GM21528 (cell line): ENCODE measurements around the gene PPIF.

Experiments used
- ATAC-seq: cut with Tn5 transposase; IDR thresholded peaks from one replicate; pipeline ENCODE4 v1.9.1; 2021; ENCODE audit warnings: mild to moderate bottlenecking, moderate library complexity; ENCODE audit not compliant: unreplicated experiment, low FRiP score

The PPIF gene

DNA sequence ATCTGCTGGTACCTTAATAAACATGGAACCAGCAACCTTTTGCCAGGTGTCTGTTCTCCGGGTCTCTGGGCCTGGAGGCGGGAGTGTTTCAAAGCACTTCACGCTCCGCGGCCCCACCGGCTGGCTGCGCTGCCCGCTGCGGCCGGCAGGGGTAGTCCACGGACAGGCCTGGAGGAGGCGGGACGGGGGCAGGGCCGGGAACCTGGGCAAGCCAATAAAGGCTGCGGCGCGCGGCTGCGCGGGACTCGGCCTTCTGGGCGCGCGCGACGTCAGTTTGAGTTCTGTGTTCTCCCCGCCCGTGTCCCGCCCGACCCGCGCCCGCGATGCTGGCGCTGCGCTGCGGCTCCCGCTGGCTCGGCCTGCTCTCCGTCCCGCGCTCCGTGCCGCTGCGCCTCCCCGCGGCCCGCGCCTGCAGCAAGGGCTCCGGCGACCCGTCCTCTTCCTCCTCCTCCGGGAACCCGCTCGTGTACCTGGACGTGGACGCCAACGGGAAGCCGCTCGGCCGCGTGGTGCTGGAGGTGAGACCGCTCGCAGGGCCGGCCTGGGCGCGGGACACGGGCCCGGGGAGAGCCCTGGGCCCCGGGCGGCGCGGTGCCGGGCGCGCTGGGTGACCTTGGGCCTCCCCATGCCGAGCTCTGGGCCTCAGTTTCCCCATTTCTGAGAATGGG is at the start of gene PPIF:
PPIF (plus strand) TSS at position 244 of the 668 bp plus-strand sequence; CDS start at position 324, 80 bp downstream.
- peak; percentile 79 for ATAC-seq

DNA sequence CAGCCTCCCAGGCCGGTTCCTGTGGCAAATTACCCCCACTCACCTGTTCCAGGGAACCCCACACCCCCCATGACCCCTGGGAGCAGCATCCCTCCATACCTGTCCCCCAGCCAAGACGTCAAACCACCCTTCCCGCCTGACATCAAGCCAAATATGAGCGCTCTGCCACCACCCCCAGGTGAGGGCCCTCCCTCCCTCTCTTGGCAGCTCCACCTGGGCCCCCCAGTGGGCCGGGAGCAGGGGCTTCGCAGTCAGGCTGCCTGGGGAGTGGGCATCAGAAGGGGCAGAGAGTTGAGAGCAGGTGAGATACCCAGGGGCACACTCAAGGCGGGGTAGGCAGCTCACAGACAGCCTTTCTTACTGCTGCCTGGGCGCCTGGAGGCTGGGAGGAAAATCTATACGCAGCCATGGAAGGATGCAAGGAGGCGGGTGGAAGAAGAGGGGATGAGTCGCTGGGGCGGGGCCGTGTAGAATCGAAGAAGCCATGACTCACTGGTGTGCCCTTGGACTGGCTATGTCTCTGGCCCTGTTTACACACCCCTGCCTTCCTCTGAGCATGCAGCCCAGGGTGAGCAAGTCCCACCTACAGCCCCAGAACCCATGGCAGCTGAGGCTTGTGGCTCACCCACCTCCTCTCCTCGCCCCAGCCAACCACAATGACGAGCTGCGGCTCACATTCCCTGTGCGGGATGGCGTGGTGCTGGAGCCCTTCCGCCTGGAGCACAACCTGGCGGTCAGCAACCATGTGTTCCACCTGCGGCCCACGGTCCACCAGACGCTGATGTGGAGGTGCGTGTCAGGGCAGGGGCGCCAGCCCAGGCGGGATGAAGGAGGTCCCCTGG is 48.6 kb upstream of the PPIF start:
- no peak for ATAC-seq

DNA sequence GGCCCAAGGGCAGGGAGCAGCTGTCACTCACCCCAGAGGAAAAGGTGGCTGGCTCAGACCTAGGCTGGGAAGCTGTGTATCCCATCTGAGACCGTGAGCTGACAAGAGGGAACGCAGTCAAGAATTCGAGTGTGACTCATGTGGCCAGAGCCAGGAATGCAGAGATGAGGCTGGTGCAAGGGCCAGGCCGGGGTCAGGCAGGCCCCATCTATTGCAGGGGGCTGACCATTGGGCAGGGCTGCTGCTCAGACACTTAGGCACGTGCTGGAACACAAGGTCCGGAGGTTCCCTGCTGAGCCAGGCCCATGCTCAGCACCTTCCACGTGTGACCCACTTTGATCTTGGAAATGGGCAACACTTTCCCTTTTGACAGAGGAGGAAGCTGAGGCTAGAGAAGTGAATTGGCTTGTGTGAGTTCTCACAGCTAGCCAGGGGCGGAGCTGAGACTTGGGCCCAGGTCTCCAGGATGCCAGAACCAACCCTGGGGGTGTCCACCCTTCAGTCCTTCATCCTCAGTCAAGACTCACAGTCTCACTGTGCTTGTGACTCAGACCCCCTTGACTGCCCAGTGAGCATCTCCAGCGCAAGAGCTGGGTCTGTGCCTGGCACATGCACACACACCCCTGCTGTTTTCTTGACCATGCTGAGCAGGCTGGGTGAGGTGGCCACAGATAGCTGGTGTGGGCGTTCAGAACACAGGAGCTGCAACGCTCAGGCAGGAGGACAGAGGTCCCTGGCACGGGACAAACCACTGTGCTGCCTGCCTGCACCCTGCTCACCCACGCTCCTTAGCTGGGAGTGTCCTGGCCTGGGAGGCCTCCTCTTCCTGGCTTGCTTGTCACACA is 47.6 kb upstream of the PPIF start:
- no peak for ATAC-seq

DNA sequence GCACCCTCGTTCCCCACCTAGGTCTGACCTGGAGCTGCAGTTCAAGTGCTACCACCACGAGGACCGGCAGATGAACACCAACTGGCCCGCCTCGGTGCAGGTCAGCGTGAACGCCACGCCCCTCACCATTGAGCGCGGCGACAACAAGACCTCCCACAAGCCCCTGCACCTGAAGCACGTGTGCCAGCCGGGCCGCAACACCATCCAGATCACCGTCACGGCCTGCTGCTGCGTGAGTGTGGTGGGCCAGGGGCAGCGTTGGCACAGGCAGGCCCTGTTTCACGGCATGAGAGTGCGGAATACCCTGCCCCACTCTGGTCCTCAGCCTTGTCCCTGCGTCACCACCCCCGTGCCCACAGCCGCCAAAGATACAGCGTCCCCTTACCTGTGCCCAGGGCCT is 46.6 kb upstream of the PPIF start:
- ATAC-seq = no peak

DNA sequence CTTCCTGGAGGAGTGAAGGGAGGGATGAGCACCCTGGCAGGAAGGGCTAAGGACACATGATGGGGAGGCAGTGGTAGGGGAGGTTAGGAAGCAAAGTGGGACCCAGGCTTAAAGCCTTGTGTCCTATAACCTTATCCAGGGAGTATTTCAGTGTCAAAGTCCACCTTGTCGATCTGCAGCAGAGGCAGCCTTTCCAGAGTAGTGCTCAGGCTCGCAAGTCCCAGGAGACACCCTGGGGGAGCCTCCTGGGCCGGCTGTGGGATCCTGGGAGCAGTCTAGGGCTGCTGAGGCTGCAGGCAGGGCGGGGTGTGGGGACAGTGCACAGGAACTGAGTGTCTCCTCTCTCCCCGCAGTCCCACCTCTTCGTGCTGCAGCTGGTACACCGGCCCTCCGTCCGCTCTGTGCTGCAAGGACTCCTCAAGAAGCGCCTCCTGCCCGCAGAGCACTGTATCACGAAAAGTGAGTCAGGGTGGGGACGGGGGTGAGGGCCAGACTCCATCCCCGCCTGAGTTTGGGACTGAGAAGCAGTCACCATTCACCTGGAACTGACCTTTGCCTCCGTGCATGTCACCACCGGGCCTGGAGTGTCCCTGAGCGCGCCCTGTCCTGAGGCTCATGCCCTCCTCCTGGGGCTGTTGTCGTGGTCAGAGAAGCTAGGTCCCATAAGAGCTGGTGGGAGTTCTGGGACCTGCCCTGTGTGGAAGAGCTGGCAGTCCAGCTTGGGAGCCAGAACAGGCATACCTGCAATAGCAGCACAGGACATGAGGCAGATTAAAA is 45.3 kb upstream of the PPIF start:
- no peak for ATAC-seq

DNA sequence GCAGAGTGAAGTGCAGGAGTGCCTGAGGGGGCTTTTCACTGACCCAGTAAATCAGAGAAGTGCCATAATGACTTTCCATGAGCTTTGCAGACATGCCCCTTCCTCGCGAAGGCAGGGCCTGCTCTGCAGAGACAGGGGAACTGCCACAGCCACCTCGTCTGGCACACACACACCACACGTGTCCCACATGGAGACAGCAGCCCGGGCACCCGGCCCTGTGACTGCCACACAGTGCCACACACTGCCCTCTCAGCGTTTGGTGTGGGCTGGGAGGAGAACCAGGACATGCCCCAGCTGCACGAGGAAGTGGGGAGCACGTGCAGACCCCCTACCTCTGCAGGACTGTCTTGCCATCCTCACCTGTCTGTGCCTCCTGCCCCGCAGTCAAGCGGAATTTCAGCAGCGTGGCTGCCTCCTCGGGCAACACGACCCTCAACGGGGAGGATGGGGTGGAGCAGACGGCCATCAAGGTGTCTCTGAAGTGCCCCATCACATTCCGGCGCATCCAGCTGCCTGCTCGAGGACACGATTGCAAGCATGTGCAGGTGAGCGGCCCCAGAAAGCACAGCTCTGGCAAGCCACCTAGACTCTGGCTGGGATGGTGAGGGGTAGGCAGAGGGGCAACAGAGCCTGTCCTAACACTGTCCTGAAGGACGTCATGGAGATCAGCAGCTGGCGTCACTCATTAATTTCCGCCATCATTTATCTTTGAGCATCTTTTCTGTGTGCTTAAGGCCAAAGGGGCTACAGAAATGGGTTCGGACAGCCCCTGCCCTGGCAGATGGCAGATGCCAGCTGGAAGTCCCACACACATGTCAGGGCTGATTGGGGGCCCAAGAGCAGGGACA is 43.4 kb upstream of the PPIF start:
- ATAC-seq = no peak

DNA sequence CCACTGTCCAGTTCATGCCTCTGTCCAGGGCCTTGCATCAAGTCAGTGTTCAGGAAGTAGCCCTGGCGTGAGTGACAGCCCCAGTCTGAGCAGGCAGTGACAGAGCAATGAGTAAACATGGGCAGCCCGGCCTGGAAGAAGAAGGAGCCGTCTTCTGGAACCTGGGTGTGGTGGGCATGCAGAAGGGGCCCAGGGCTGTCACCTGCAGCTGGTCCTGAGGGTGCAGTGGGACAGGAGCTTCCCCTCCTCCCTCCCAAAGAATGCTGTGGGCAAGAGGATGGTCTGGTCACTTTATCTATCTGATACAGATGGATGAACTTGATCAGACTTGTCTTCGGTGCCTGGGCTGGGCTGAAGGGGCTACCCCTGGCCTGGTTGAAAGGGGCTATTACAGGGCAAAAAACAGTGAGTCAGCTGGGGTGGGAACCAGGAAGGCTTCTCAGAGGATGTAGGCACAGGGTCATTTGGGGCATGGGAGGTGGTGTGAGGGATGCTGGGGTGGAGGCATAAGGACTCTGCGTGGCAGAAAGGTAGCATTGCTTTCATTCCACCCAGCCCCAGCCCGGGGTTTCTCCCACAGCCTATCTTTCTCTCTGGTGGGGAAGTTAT is 42.7 kb upstream of the PPIF start:
- no peak for ATAC-seq

DNA sequence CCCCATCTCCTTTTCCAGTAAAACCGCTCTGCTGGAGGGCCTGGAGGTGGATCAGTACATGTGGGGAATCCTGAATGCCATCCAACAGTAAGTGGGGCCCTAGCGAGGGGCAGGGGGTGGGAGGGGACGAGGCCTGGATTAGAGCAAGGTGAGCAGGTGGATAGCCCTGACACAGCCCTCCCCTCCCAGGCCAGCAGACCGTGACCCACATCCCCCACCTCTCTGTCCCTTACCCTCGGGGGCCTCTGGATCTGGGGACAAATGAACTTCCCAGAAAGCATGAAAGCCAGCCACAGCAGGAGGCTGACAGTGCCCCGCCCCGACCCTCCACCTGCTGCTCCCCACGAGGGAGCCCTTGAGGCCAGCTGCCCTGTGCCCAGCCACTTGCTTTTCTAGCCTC is 41.8 kb upstream of the PPIF start:
- no peak for ATAC-seq

DNA sequence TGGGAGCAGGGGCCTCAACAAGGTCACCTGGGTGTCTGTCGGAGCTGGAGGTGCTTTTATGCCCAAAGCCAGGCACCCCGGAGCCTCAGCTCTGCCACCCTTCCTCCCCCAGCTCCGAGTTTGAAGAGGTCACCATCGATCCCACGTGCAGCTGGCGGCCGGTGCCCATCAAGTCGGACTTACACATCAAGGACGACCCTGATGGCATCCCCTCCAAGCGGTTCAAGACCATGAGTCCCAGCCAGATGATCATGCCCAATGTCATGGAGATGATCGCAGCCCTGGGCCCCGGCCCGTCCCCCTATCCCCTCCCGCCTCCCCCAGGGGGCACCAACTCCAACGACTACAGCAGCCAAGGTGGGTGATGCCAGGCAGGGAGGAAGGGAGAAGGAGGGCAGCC is 41.3 kb upstream of the PPIF start:
- no peak for ATAC-seq

DNA sequence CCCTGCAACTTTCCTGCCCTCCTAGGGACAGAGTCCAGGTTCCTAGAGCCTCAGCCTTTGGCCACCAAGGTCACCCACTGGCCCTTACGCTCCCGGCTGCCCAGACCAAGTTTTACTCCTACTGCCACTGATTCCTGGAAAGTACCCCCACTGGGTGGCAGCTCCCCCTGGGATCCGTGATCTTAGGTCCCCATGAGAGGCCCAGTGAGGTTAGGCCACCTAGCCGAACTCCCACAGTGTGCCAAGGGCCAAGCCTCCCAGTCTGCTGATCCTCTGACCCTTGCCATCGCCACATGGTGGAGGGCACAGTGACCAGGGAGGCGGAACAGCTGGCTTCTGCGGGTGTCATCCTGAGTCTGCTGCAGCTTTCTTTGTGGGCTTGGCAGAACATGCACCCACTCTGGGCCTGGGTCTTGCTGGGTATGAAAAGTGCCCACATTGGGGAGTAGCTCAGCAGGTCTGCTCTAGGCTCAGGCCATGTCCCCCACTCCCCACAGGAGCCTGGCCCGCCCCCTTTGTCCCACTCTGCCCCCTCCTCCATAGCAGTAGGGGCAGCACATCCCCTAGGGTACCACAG is 40.5 kb upstream of the PPIF start:
- ATAC-seq = no peak

DNA sequence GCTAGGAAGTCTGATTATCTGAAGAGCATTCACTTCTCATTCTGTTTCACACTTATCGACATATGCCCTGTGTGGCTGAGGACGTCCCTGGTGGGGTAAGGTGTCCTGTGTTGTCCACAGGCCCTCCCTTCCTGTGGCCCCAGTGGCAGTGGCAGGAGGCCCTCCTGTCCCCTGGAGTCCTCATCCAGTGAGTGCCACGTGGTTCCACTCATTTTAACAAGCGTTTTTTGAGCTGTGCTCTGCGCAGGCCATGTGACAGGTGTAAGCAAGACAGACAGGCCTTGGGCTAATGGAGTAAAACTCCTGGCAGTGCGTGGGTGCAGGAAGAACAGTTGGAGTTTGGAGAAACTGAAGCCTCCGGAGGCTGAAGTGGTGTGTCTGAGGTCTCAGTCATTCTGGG is 39.3 kb upstream of the PPIF start:
- ATAC-seq = no peak

DNA sequence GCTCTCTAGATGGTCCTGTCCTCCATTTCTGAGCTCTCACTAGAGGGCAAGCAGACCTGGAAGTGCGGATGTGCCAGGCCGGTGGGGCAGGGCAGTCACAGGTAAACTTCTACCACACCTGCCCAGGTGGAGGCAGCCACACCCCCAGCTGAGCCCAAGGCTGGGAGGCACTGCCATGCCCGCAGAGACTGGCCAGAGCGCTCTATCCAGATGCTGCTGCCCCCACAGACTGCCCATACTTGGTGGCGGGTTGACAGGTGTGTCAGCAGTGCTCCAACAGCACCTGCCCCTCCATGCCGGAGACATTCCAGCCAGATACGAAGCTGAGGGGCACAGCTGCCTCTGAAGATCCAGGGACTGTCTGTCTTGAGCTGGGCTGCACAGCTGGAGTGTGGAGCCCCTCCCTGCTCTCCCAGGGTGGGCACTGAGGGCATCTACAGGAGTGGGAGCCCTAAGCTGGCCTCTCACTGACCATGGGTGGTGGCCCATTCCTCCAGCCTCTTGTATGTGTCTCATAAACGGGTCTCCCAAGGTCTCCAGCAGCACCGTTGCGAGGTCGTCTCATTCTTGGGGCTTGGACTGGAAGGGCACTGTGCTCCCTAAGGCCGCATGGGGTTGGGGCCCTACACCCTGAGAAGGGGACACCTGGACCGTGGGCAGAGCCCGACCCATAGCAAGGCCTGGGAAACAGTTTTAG is 38.2 kb upstream of the PPIF start:
- no peak for ATAC-seq

DNA sequence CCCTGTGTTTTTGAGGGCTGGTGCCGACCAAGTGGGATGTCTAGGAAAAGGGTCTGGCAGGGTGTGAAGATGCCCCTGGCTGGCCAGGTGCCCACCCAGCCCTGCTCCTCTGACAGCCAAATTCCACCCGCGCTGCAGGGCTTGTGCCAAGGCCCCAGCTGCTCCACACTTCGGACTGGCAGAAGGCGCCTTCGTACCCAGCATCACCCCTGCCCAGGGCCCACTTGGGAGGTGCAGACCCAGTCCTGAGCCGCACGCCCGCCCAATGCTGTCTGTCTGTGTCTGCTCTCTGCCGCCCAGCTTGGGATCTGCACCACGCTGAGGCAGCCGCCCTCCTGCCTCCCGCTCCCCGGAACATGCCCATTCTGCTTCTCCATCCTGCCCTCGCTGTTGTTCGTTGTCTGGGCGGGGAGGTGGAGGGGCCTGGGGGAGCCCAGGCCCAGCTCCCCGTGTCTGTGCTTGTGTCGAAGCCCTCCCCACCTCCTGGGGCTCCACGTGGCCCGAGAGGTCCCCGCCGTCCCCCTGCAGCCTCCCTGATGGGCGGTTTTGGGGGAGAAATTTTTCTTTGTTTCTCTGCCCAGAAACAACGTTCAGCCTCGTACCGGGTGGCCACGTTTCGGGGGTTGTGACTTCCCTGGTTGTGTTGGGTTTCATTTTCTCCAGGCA is 36.9 kb upstream of the PPIF start:
- no peak for ATAC-seq

DNA sequence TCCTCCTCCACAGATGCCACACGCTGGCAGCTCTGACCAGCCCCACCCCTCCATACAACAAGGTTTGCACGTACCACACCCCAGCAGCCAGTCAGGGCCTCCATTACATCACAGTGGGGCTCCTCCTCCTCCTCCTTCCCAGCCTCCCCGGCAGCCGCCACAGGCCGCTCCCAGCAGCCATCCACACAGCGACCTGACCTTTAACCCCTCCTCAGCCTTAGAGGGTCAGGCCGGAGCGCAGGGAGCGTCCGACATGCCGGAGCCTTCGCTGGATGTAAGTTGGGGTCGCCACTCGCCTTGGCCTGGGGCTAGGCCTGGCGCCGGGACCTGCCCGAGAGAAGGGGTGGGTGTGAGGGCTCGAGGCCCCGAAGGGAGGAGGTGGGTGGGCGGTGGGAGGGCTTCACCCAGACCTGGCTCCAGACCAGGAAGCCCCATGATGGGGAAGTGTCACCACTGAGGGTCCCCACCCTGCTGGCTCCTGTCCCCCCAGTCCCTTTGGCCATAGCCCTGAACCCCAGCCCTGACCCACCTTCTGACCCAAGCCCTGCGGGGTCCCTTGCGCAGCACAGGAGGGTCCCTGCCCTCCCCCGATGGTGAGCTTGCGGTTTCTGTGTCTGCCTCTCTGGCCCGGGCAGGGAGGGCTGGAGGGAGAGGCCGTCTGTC is 36.2 kb upstream of the PPIF start:
- ATAC-seq = no peak

DNA sequence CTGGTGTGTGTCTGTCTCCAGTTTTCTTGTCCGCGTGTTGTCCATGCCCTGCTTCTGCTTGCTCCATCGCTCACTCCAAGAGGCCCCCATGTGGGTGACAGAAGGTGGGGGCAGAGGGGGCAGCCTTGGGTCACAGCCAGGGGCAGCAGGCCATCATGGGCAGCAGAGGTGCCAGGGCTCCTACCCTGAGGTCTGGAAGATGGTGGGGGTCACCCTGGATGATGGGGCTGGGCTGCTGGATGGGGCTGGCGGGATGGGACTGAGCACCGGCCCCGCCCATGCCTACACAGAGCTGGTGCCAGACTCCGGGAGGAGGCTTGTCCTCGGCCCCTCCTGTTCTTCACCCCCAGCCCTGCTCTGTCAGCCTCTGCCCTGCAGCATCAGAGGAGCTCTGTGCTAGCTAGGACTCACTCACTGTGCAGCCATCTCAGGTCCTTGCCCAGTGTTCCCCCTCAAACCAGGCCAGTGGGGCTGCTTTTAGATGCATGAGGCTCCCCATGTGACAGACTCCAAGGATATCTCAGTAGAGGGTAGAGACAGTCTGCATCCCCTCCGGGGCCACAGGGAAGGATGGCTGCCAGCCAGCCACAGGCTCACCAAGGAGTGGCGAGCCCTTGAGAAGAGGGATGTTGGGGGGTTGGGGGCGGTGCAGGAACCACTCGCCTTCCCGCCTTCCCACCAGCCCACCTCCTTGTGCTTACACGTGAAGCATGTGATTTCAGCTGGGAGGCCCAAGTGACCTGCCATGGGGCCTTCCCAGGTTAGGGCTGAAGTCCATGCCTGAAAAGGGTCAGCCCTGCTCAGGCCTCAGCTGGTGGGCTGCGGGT is 35.5 kb upstream of the PPIF start:
- no peak for ATAC-seq

DNA sequence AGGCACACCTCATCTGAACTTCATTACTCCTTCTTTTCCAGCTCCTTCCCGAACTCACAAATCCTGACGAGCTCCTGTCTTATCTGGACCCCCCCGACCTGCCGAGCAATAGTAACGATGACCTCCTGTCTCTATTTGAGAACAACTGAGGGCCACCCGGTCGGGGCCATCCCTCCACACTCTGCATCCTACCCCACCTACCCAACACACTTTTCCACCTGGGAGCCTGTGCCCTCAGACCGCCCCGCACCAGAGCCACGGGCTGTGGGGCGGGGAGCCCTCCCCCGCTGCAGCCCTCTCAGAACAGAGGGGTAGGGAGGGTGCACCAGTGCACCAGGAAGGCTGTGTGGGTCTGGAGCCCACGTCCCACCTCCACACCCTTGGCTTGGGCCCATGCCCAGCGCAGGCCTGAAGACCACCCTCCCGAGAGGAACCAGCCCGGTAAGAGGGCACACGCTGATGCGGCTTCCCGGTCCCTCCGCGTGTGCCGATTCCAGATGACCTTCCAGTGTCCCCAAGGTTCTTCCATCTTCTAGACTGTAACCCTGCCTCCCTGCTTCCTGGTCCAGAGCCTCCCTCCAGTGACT is 34.6 kb upstream of the PPIF start:
- ATAC-seq = no peak
